ENCODE results near the gene TCF15.

DNA sequence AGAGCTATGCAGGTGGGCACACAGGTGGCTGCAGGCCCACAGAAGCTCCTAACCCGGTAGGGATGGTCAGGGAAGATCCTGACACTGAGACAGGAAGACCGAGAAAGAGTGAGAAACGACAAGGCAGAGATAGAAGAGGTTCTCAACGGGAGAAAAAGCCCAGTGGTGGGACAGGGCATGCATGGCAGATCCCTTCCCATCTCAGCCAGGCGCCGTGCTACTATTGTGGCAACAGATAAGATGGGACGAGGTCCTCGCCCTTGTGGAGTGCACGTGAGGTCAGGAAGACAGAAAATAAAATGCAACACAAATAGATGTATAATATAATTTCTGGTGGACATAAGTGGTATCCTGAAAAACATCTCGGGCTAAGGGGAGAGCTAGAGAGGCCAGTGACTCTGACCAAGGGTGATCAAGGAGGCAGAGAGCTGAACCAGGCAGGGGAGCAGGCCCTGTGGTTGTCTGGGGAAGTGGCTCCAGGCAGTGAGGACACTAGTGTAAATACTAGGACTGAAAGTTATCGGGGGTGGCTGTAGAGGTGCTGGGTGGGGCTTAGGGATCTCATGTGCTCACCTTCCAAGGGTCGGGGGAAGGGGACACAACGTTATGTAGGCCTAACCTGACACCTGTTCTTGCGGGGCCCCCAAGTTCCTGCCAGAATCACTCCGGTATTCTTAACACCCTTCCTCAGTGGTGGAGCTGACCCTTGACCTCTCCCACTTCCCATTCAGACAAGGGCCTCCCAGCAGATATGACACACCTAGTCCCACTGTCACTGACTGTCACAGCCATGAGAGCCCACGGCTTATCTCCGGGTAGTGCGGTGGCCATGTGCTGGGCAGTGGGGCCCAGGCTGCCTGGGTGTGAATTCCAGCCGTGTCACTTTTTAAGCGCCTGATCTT, 41.9 kb upstream of the TCF15 start:
- TF ChIP-seq POLR2A (IDR thresholded peaks at IDR 0.05) (no peak), CTCF (IDR thresholded peaks at IDR 0.05) (no peak)
